Activated naive CD8-positive, alpha-beta T cell treated with anti-CD3 and anti-CD28 coated beads for 36 hours (primary cell): ENCODE measurements around the gene GDPD4. TPM values are rescaled to one million over a fixed set of nuclear protein-coding genes. Genes with fewer than 3 reads are reported as not detected.

Source experiments
- DNase-seq: peaks from one replicate; pipeline ENCODE4 v3.0.0; 2021
- H3K27ac Mint-ChIP-seq: one replicate; pipeline ENCODE4 v1.8.0; 2022; ENCODE audit warnings: mild to moderate bottlenecking, moderate library complexity, mixed read lengths
- H3K27me3 Mint-ChIP-seq: one replicate; pipeline ENCODE4 v1.8.0; 2022; ENCODE audit warnings: mild to moderate bottlenecking, mixed read lengths
- H3K36me3 Mint-ChIP-seq: one replicate; pipeline ENCODE4 v1.8.0; 2021; ENCODE audit warnings: mild to moderate bottlenecking, mixed read lengths
- H3K4me1 Mint-ChIP-seq: one replicate; pipeline ENCODE4 v1.8.0; 2021; ENCODE audit warnings: mixed read lengths
- H3K4me3 Mint-ChIP-seq: one replicate; pipeline ENCODE4 v1.8.0; 2022; ENCODE audit warnings: mild to moderate bottlenecking, moderate library complexity, mixed read lengths
- H3K9me3 Mint-ChIP-seq: one replicate; pipeline ENCODE4 v1.8.0; 2022; ENCODE audit warnings: mixed read lengths
- total RNA-seq, 2 experiments: library from RNA; stranded (reverse); gene quantifications; one replicate each; pipeline ENCODE4 v1.2.3, GENCODE V29; 2021

Gene GDPD4, protein sequence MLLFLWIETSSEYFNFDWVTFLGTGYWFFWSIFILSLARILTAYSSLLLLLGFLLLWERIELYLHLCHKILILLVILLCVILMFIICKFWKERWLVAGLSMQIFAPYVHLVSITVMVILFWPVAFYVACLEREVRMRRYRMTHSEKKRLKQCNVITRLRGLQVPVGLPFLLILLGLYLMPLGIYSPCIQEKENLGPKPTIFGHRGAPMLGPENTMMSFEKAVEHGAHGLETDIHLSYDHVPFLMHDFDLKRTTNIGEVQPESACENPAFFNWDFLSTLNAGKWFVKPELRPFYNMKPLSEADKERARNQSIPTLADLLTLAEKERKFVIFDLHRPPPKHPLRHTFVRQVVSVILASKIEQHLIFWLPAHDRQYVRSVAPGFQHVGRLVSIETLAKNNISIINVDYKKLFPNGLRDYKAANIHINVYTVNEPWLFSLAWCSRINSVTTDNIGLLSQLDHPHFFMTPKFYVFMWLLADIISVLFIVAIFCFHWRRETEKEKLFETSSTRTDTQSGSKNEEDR
- not detected for total RNA-seq

DNA sequence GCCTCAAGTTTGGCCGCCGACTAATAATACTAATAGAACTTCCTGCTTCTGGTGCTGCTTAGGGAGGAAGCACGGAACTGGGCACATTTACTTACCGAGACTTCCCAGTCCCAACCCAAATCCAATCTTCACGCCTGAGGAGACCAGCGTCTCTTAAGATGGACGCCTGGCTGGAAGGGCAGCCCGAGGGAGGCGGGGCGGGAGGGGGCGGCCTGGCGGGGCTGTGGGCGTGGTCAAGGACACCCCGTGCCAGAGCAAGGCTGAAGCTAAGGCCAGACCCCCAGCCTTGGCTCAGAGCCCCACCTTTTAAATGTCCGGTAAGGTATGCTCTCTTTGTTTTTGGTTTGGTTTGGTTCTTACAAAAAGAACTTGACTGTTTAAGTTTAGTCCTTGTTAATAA is at the start of gene GDPD4:
GDPD4 (minus strand) TSS at position 177 of the 400 bp plus-strand sequence. CDS start 16,549 bp downstream, outside the sequence.
- H3K36me3 Mint-ChIP-seq: no peaks in the 10 kb centered on the region
- no peak within 1 kb of the TSS for H3K27ac Mint-ChIP-seq

DNA sequence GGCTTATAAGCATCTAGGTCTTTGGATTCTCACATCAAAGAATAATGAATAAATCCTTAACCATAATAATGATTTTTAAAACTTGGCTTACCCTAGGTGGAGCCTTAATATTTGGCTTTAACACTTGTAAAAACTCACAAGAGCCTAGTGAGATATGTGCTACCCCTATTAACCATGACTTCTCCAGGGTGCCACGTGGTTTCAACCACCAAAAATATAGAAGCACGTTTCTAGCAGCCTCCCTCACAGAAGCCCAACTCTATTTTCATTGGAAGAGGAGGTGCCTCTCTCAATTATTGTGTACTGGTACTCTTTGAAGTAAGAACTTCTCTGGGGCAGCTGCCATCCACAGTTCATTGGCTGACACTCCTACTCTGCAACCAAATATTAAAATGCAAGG is 46.5 kb upstream of the GDPD4 start:
- no peak for DNase-seq
- Mint-ChIP-seq H3K4me3 (no peak overlapping the region), H3K27ac (no peak overlapping the region), H3K9me3 (no peaks in the 10 kb centered on the region), H3K4me1 (peaks cover 4% of the 10 kb centered on the region), H3K36me3 (peaks cover 17% of the 10 kb centered on the region), H3K27me3 (no peaks in the 10 kb centered on the region)

More for the DNA sequence above, at the start of gene GDPD4:
- no peaks in the 10 kb centered on the region for H3K4me1 Mint-ChIP-seq
- no peak for DNase-seq
- H3K27me3 Mint-ChIP-seq: peaks cover 4% of the 10 kb centered on the region
- no peaks in the 10 kb centered on the region for H3K9me3 Mint-ChIP-seq
- no peak within 1 kb of the TSS for H3K4me3 Mint-ChIP-seq

- peaks cover 3% of the 10 kb centered on the region for H3K4me1 Mint-ChIP-seq
- H3K27ac Mint-ChIP-seq: no peak overlapping the region
- H3K9me3 Mint-ChIP-seq: no peaks in the 10 kb centered on the region
- no peak for DNase-seq
- H3K36me3 Mint-ChIP-seq: peaks cover 16% of the 10 kb centered on the region
- no peak overlapping the region for H3K4me3 Mint-ChIP-seq
- H3K27me3 Mint-ChIP-seq: no peaks in the 10 kb centered on the region
Measured at GRCh38 chr11:77346906-77347603, 45.6 kb upstream of the GDPD4 start.

DNA sequence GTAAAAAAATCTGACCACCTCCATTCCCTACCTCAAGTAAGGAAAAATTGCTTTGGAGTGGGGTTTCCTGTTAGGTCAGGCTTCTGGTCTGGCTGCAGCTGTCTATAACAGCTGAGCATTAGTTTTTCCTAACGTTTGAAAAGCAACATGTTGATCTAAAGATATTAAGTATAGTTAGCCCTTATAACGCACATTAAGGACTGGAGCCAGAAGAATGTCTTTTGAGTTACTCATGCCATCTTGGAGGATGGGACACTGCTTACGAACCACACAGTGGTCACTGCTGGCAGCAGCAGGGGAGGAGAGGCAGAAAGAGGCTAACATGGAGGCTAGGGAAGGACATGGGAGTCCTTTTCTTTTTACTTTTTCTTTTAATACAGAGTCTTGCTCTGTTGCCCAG is 44.1 kb upstream of the GDPD4 start:
- no peaks in the 10 kb centered on the region for H3K4me1 Mint-ChIP-seq
- H3K36me3 Mint-ChIP-seq: peaks cover 17% of the 10 kb centered on the region
- H3K27me3 Mint-ChIP-seq: no peaks in the 10 kb centered on the region
- H3K27ac Mint-ChIP-seq: no peak overlapping the region
- H3K9me3 Mint-ChIP-seq: no peaks in the 10 kb centered on the region
- no peak for DNase-seq
- no peak overlapping the region for H3K4me3 Mint-ChIP-seq

GRCh38 chr11:77340501-77340900 is 39.0 kb upstream of the GDPD4 start:
- Mint-ChIP-seq H3K36me3 (peaks cover 13% of the 10 kb centered on the region), H3K4me3 (no peak overlapping the region), H3K27ac (no peak overlapping the region), H3K27me3 (no peaks in the 10 kb centered on the region), H3K4me1 (no peaks in the 10 kb centered on the region), H3K9me3 (no peaks in the 10 kb centered on the region)
- no peak for DNase-seq

DNA sequence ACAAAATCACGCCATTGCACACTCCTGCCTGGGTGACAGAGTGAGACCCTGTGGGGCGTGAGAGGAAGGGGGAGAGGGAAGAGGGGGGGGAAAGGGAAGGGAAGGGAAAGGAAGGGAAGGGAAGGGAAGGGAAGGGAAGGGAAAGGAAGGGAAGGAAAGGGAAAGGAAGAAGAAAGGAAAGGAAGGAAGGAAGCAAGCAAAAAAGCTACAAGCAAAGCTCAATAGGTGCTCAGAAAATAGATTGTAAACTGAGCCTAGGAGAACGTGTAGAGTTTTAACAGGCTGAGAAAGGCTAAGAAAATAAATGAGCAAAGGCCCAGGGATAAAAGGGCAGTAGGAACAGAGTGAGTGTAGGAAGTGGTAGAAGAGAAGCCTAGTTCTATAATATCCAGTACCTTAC is 30.8 kb upstream of the GDPD4 start:
- Mint-ChIP-seq H3K4me3 (no peak overlapping the region), H3K9me3 (peaks cover 10% of the 10 kb centered on the region), H3K27ac (no peak overlapping the region), H3K4me1 (no peaks in the 10 kb centered on the region), H3K36me3 (peaks cover 45% of the 10 kb centered on the region), H3K27me3 (no peaks in the 10 kb centered on the region)
- DNase-seq: no peak

DNA sequence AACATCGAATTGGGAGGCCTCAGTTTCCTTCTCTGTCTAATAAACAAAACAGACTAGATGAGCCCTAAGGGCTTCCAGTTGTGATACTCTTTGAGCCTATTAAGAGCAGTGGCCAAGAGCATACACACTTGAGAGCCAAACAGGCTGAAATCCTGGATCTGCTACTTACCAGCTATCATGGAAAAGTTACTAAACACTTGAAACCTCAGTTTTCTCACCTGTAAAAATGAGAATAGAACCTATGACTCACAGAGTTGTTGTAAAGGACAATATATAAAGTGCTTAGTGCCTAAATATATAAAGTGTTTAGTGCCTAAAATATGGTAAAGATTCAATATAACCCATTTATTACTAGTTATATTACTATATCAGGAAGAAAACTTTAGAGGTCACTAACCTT is 23.7 kb upstream of the GDPD4 start:
- Mint-ChIP-seq H3K4me1 (peaks cover 14% of the 10 kb centered on the region), H3K27ac (no peak overlapping the region), H3K27me3 (no peaks in the 10 kb centered on the region), H3K4me3 (no peak overlapping the region), H3K36me3 (peaks cover 38% of the 10 kb centered on the region), H3K9me3 (peaks cover 7% of the 10 kb centered on the region)
- DNase-seq: no peak

DNA sequence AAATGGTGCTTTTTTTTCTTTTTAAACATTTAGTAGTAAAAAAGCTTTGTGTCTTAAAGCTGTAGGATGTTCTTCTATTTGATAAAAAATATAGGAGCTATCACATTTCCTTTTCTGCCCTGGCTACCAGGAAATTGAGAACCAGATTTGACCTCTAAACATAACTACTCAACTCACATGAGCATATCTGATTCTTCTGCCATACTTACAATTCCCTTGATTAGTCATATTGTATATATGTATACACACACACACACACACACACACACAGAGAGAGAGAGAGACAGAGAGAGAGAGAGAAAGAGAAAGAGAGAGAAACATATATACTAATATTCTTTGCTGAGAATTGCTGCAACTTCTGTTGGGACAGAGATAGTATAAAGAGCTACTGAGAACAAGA is 23.0 kb upstream of the GDPD4 start:
- no peak for DNase-seq
- H3K27me3 Mint-ChIP-seq: no peaks in the 10 kb centered on the region
- H3K4me1 Mint-ChIP-seq: peaks cover 15% of the 10 kb centered on the region
- H3K36me3 Mint-ChIP-seq: peaks cover 33% of the 10 kb centered on the region
- H3K27ac Mint-ChIP-seq: no peak overlapping the region
- peaks cover 7% of the 10 kb centered on the region for H3K9me3 Mint-ChIP-seq
- H3K4me3 Mint-ChIP-seq: no peak overlapping the region

GRCh38 chr11:77322926-77323590 is 21.6 kb upstream of the GDPD4 start:
- peaks cover 21% of the 10 kb centered on the region for H3K36me3 Mint-ChIP-seq
- no peak overlapping the region for H3K4me3 Mint-ChIP-seq
- H3K27me3 Mint-ChIP-seq: no peaks in the 10 kb centered on the region
- peaks cover 15% of the 10 kb centered on the region for H3K4me1 Mint-ChIP-seq
- H3K27ac Mint-ChIP-seq: no peak overlapping the region
- peaks cover 5% of the 10 kb centered on the region for H3K9me3 Mint-ChIP-seq
- DNase-seq: no peak

DNA sequence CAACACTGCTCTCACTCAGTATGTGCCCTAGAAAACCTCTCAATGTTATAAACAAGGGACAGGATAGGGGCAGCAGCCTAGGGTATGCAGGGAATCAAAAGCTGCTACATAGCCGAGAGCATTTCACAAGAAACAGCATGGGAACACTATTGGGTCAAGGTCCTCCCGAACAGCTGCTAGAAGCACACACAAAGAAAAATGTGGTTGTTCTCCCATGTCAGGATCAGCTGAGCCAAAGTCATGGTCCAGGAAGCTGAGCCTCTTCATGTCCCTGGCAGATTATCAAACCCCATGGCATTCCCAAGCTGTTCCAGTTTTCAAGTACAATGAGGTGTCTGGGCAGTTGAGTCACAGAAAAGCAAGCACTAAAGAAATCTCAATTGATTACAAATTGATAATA is 21.0 kb upstream of the GDPD4 start:
- H3K4me1 Mint-ChIP-seq: peaks cover 15% of the 10 kb centered on the region
- no peak overlapping the region for H3K27ac Mint-ChIP-seq
- no peak for DNase-seq
- peaks cover 17% of the 10 kb centered on the region for H3K36me3 Mint-ChIP-seq
- H3K4me3 Mint-ChIP-seq: no peak overlapping the region
- no peaks in the 10 kb centered on the region for H3K27me3 Mint-ChIP-seq
- H3K9me3 Mint-ChIP-seq: peaks cover 3% of the 10 kb centered on the region

GRCh38 chr11:77320351-77320750 is 18.9 kb upstream of the GDPD4 start:
- Mint-ChIP-seq H3K4me1 (peaks cover 13% of the 10 kb centered on the region), H3K36me3 (peaks cover 5% of the 10 kb centered on the region), H3K27ac (no peak overlapping the region), H3K4me3 (no peak overlapping the region), H3K9me3 (no peaks in the 10 kb centered on the region), H3K27me3 (peaks cover 7% of the 10 kb centered on the region)
- no peak for DNase-seq

DNA sequence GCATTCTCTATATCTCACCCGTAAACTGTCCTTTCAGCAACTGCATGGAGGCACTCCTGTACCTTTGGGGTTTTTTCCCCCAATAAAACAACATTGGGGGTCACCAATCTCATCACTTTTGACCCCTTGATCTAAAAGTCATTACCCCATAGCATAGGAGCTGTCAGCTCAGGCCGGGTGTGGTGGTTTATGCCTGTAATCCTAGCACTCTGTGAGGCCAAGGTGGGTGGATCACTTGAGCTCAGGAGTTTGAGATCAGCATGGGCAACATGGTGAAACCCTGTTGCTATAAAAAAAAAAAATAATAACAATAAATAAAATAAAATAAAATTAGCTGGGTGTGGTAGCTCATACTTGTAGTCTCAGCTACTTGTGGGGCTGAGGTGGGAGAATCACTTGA is 17.1 kb upstream of the GDPD4 start:
- Mint-ChIP-seq H3K36me3 (peaks cover 4% of the 10 kb centered on the region), H3K27me3 (peaks cover 8% of the 10 kb centered on the region), H3K9me3 (no peaks in the 10 kb centered on the region), H3K4me3 (no peak overlapping the region), H3K4me1 (peaks cover 3% of the 10 kb centered on the region), H3K27ac (no peak overlapping the region)
- no peak for DNase-seq

DNA sequence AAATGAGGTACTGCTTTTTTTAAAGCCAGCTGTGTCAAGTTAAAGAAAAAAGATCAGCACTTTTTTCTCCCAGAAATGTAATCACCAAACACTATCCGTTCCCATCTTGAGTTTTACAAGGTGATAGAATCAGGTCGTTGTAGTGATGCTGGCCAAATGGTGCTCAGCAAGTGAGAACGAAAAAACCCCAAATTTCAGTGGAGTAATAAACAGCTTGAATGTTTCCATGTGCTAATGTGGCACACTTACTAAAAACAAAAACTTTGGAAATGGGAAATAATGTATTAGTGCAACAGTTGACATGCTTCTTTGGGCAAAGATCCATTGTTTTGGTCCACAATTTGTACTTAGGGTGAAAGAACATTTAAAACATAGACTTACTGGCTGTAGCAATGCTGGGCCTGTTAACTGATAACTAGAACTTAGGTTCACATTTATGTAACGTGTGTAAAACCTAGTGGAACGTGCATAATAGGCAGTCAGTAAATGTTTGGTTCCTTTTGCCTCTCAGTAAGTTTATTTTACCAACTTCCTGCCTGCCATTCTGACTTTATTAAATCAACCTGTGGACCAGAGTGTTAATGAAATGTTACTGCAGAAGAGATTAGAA is 15.4 kb upstream of the GDPD4 start:
- peaks cover 2% of the 10 kb centered on the region for H3K36me3 Mint-ChIP-seq
- no peak for DNase-seq
- peaks cover 3% of the 10 kb centered on the region for H3K4me1 Mint-ChIP-seq
- H3K4me3 Mint-ChIP-seq: no peak overlapping the region
- H3K27ac Mint-ChIP-seq: no peak overlapping the region
- H3K27me3 Mint-ChIP-seq: peaks cover 8% of the 10 kb centered on the region
- no peaks in the 10 kb centered on the region for H3K9me3 Mint-ChIP-seq

GRCh38 chr11:77312107-77312506 is 10.6 kb upstream of the GDPD4 start:
- peaks cover 8% of the 10 kb centered on the region for H3K27me3 Mint-ChIP-seq
- no peaks in the 10 kb centered on the region for H3K36me3 Mint-ChIP-seq
- no peak overlapping the region for H3K4me3 Mint-ChIP-seq
- no peak for DNase-seq
- H3K27ac Mint-ChIP-seq: no peak overlapping the region
- peaks cover 6% of the 10 kb centered on the region for H3K9me3 Mint-ChIP-seq
- H3K4me1 Mint-ChIP-seq: peaks cover 10% of the 10 kb centered on the region

- H3K4me3 Mint-ChIP-seq: no peak overlapping the region
- peaks cover 6% of the 10 kb centered on the region for H3K9me3 Mint-ChIP-seq
- peaks cover 9% of the 10 kb centered on the region for H3K4me1 Mint-ChIP-seq
- DNase-seq: no peak
- H3K27ac Mint-ChIP-seq: no peak overlapping the region
- peaks cover 8% of the 10 kb centered on the region for H3K27me3 Mint-ChIP-seq
- no peaks in the 10 kb centered on the region for H3K36me3 Mint-ChIP-seq
Measured at GRCh38 chr11:77311701-77312100, 10.2 kb upstream of the GDPD4 start.
